Suprapubic skin (tissue), 4 donors: ENCODE data around the gene ZFR.

Source experiments
- EP300 ChIP-seq: sonication (generic); formaldehyde crosslinking; IDR thresholded peaks from one replicate; pipeline ENCODE4 v1.6.1; 2017; ENCODE audit warnings: antibody characterized with exemption
- POLR2AphosphoS5 ChIP-seq, 3 donors: sonication (generic); formaldehyde crosslinking; IDR thresholded peaks; one replicate each; pipeline ENCODE4 v1.6.1; 2017; ENCODE audit warnings: antibody characterized with exemption in 3 of 3
- TF ChIP-seq, protein P1 (sequence below), 2 donors: fragments of 200-600 bp in 1 of 2; fragments of 450-650 bp in 1 of 2; sonication (generic) in 1 of 2; IDR thresholded peaks; one replicate each; pipeline ENCODE4 v1.5.1; 2016 to 2019; ENCODE audit warnings: antibody characterized with exemption in 2 of 2, mild to moderate bottlenecking in 1 of 2, moderate library complexity in 1 of 2

DNA sequence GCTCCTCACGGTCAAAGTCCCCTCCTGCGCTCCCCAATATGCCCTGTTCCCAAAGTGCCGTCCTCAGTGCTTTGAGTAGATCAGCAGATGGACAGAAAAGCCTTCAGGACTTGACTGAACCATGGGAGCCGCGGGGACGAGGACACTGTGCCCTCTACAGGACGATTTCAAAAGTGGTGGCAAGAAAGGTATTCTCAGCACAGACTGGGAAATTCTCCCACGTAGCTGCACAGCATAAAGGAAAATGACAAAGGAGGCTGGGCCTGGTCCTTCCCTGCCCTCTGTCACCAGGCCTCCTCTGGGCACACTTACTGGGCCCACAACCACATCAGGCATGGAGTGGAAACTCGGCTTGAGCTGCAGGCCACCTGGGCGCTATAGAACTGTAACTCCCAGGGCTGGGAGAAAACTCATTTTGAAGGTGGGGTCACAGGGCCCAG is 115.1 kb downstream of the ZFR start:
- TF ChIP-seq, protein P1, sequence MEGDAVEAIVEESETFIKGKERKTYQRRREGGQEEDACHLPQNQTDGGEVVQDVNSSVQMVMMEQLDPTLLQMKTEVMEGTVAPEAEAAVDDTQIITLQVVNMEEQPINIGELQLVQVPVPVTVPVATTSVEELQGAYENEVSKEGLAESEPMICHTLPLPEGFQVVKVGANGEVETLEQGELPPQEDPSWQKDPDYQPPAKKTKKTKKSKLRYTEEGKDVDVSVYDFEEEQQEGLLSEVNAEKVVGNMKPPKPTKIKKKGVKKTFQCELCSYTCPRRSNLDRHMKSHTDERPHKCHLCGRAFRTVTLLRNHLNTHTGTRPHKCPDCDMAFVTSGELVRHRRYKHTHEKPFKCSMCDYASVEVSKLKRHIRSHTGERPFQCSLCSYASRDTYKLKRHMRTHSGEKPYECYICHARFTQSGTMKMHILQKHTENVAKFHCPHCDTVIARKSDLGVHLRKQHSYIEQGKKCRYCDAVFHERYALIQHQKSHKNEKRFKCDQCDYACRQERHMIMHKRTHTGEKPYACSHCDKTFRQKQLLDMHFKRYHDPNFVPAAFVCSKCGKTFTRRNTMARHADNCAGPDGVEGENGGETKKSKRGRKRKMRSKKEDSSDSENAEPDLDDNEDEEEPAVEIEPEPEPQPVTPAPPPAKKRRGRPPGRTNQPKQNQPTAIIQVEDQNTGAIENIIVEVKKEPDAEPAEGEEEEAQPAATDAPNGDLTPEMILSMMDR (IDR thresholded peaks at IDR 0.05) = peak in 1 of 2 donors; percentile 55
- TF ChIP-seq EP300 = no peak
- no peak for TF ChIP-seq POLR2AphosphoS5 (IDR thresholded peaks at IDR 0.05)
